ENCODE data around the gene CD81.

CD81 gene

DNA sequence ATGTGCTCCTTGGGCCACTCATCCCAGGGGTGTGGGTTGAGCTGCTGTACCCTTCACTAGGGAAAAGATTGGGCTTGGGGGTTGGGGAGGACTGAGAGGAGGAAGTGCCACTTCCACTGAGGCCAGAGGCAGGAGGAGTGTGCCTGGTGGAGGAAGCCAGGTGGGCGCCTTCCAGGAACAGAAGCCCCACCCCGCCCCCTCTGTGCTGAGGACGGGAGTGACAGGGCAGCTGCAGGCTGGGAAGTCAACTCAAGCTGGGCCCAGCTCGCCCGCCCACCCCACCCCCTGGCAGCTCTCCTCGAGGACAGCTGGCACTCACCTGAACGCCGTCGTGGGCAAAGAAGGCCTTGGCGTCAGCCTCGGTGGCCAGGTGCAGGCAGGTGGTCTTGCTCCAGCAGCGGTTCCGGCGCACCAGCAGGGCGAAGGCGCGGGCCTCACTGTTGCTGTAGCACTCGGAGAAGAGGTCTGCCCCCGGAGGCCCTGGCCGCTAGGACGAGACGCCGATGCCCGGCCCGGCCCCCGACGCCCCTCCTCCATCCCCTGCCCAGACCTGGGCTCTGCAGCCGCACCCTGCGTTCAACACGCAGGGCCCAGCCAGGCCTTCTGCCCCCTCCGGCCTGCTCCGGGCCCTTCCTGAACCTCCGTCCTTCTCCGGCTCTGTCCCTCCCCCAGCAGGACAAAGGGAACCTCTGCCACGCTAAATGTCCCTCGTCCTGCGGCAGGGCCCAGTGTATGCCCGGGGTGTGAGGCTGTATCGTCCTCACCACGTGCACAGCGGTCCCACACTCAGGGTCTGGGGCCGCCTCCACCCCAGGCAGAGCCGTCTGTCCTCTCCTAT, 36.9 kb downstream of the CD81 start:
- DNase-seq (ENCODE audit: extremely low spot score): no peak
- ChIA-PET CTCF (interaction anchor here (1.0 to 2.3 kb wide), 5 partner anchors 13 to 219 kb away, joined by 3 to 10 read pairs (median 3); partner anchors contain the start of gene TSSC4), POLR2A (no interaction called here)
- TF ChIP-seq, protein P1, sequence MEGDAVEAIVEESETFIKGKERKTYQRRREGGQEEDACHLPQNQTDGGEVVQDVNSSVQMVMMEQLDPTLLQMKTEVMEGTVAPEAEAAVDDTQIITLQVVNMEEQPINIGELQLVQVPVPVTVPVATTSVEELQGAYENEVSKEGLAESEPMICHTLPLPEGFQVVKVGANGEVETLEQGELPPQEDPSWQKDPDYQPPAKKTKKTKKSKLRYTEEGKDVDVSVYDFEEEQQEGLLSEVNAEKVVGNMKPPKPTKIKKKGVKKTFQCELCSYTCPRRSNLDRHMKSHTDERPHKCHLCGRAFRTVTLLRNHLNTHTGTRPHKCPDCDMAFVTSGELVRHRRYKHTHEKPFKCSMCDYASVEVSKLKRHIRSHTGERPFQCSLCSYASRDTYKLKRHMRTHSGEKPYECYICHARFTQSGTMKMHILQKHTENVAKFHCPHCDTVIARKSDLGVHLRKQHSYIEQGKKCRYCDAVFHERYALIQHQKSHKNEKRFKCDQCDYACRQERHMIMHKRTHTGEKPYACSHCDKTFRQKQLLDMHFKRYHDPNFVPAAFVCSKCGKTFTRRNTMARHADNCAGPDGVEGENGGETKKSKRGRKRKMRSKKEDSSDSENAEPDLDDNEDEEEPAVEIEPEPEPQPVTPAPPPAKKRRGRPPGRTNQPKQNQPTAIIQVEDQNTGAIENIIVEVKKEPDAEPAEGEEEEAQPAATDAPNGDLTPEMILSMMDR (IDR thresholded peaks at IDR 0.05; ENCODE audit: control extremely low read depth, extremely low read depth, low read depth, missing control alignments): no peak

DNA sequence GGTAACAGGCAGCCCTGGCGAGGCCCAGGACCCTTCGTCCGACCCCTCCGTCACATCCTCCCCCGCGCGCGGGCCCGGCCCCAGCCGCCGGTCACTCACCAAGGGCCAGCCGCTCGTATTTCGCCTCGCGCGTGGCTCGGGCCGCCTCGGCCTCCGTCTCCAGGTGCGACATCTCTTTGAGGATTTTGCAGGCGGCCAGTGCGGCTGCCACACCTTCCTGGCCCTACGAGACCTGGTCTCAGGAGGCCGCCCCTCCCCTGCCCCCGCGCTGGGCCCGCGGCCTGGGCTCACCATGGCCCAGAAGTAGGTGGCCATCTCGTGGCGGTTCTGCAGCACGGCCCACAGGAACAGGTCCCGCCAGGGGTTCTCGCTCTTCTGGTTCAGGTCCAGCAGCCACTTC, 37.5 kb downstream of the CD81 start:
- TF ChIP-seq, protein P1 (IDR thresholded peaks at IDR 0.05; ENCODE audit: control extremely low read depth, extremely low read depth, low read depth, missing control alignments): no peak
- POLR2A ChIA-PET: no interaction called here
- CTCF ChIA-PET: interaction anchor here (1.7 kb wide), 1 partner anchor 109 kb away, joined by 16 read pairs; no protein-coding TSS in a partner anchor
- no peak for DNase-seq (ENCODE audit: extremely low spot score)

DNA sequence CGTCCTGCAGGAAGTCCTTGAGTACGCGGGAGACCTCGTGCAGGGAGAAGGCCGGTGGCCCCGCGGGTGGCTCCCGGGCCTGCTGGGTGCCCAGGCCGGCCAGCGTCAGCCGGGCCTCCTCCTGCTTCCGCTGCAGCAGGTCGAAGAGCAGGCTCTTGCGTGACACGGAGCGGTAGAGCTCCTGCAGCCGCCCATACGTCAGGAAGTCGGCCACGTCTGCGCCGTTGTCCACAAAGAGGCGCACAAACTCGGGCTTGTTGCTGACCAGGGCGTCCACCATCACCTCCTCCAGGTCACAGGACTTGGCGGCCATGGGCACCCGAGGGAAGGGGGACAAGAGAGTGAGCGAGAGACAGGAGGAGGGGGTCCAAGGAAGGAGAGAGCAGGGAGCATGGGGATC, 38.1 kb downstream of the CD81 start:
- ChIA-PET CTCF (interaction anchor here (1.1 to 1.7 kb wide), 2 partner anchors 109 to 112 kb away, joined by 3 to 16 read pairs; no protein-coding TSS in a partner anchor), POLR2A (no interaction called here)
- TF ChIP-seq, protein P1 (IDR thresholded peaks at IDR 0.05; ENCODE audit: control extremely low read depth, extremely low read depth, low read depth, missing control alignments): no peak
- no peak for DNase-seq (ENCODE audit: extremely low spot score)

DNA sequence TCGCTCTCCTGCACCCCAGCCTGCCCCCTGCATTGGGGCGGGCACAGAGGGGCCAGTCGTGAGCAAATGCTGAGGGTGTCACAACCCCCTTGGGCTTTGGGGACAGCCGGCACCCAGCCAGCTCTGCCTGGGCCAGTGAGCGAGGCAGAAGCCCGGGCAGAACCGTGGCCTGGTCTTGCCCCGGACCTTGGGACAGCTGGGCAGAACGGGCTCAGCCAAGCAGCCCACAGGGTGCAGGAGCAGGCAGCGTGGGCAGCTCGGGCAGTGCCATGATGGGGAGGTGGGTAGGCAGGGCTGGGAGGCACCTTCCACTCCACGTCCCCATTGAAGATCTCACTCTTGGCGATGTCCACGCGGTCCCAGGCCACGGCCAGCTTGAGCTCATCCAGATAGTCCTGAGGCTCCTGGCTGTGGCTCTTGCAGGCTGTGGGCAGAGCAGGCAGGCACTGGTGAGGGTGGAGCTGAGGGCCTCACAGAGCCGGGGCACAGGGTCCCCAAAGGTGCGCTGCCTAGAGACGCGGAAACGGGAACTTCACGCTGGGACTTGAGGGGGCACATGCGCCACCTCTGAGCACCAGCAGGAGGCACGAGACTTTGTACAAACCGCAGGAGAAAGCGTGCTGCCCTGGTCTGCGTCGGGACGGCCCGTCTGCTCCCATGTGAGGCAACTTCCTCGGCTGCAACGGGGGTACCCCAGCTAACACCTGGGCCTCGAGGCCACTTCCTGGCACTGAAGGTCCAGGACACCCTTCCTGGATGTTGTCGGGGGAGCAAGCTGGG, 38.7 kb downstream of the CD81 start:
- DNase-seq (ENCODE audit: extremely low spot score): no peak
- ChIA-PET POLR2A (no interaction called here), CTCF (interaction anchor here (1.1 to 1.7 kb wide), 2 partner anchors 110 to 112 kb away, joined by 3 to 16 read pairs; no protein-coding TSS in a partner anchor)
- TF ChIP-seq, protein P1 (IDR thresholded peaks at IDR 0.05; ENCODE audit: control extremely low read depth, extremely low read depth, low read depth, missing control alignments): no peak

DNA sequence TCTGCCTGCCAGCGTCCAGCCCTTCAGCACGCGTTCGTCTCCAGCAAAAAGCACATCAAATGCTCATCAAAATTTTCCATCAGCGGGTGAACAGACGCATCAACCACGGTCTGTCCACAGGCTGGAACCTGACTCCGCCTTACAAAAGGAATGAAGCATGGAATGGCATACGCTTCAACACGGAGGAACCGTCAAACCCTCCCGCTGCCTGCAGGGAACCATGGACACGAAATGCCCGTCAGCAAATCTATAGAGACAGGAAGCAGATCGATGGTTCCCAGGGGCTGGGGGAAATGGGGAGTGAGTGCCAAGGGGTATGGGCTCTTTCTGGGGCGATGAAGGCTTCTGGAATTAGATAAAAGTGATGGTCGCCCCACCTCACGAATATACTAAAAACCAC, 39.7 kb downstream of the CD81 start:
- DNase-seq (ENCODE audit: extremely low spot score): no peak
- ChIA-PET POLR2A (no interaction called here), CTCF (interaction anchor here (0.7 to 8.5 kb wide), 2 partner anchors 17 to 113 kb away, joined by 3 to 485 read pairs; partner anchors contain the start of genes C11orf21, TSPAN32 and TSSC4)

More for the DNA sequence above, 39.7 kb downstream of the CD81 start:
- TF ChIP-seq, protein P1 (IDR thresholded peaks at IDR 0.05; ENCODE audit: control extremely low read depth, extremely low read depth, low read depth, missing control alignments): no peak
